Activated CD4-positive, alpha-beta T cell treated with anti-CD3 and anti-CD28 coated beads, Interleukin-2, amount 10 ng/mL, durations not matched to agents 7 days and 5 days (primary cell): ENCODE data around the gene OR6B1. TPM values are rescaled to one million over a fixed set of nuclear protein-coding genes. Genes with fewer than 3 reads are reported as not detected.

ENCODE experiments used
- CTCF ChIA-PET: fragments of 350-600 bp; sonication (Branson Sonifier 250); formaldehyde crosslinking; loops from one replicate; lab custom pipeline; 2021; ENCODE audit warnings: antibody characterized with exemption; lab: Charles Lee
- POLR2A ChIA-PET: fragments of 350-600 bp; sonication (Branson Sonifier 250); formaldehyde crosslinking; loops from one replicate; lab custom pipeline; 2021; ENCODE audit warnings: antibody characterized with exemption; lab: Charles Lee
- DNase-seq: peaks from one replicate; pipeline ENCODE4 v3.0.0-alpha.2; 2020
- H3K27ac Mint-ChIP-seq: one replicate; pipeline ENCODE4 v1.8.0; 2021; ENCODE audit warnings: mild to moderate bottlenecking, moderate library complexity, mixed read lengths
- H3K27me3 Mint-ChIP-seq: one replicate; pipeline ENCODE4 v1.8.0; 2021; ENCODE audit warnings: mixed read lengths
- H3K36me3 Mint-ChIP-seq: one replicate; pipeline ENCODE4 v1.8.0; 2021; ENCODE audit warnings: low read depth, mixed read lengths
- H3K4me1 Mint-ChIP-seq: one replicate; pipeline ENCODE4 v1.8.0; 2021; ENCODE audit warnings: mixed read lengths
- H3K4me3 Mint-ChIP-seq: one replicate; pipeline ENCODE4 v1.8.0; 2021; ENCODE audit warnings: mild to moderate bottlenecking, moderate library complexity, mixed read lengths
- H3K9me3 Mint-ChIP-seq: one replicate; pipeline ENCODE4 v1.8.0; 2021; ENCODE audit warnings: mixed read lengths
- total RNA-seq, 2 experiments: library from RNA; stranded (reverse); gene quantifications; one replicate each; pipeline ENCODE4 v1.2.3, GENCODE V29; 2021

Gene OR6B1
- not detected for total RNA-seq

GRCh38 chr7:144000020-144000419 is at the start of gene OR6B1:
OR6B1 (plus strand) TSS chr7:144000320; CDS start chr7:144003997, 3,677 bp downstream.
- Mint-ChIP-seq H3K36me3 (no peaks in the 10 kb centered on the region), H3K27ac (no peak within 1 kb of the TSS), H3K4me1 (no peaks in the 10 kb centered on the region), H3K9me3 (no peaks in the 10 kb centered on the region), H3K4me3 (no peak within 1 kb of the TSS), H3K27me3 (peaks cover 9% of the 10 kb centered on the region)
- POLR2A ChIA-PET: no interaction called here
- DNase-seq: no peak
- CTCF ChIA-PET: no interaction called here

GRCh38 chr7:143953421-143953820 is 46.7 kb upstream of the OR6B1 start:
- Mint-ChIP-seq H3K27ac (no peak overlapping the region), H3K4me3 (no peak overlapping the region), H3K9me3 (no peaks in the 10 kb centered on the region), H3K4me1 (no peaks in the 10 kb centered on the region), H3K27me3 (peaks cover 19% of the 10 kb centered on the region), H3K36me3 (no peaks in the 10 kb centered on the region)
- no peak for DNase-seq
- POLR2A ChIA-PET: no interaction called here
- CTCF ChIA-PET: no interaction called here

- Mint-ChIP-seq H3K36me3 (no peaks in the 10 kb centered on the region), H3K4me3 (no peak overlapping the region), H3K4me1 (no peaks in the 10 kb centered on the region), H3K27ac (no peak overlapping the region), H3K27me3 (peaks cover 14% of the 10 kb centered on the region), H3K9me3 (no peaks in the 10 kb centered on the region)
- DNase-seq: no peak
- POLR2A ChIA-PET: no interaction called here
- CTCF ChIA-PET: no interaction called here
These were observed 46.0 kb upstream of the OR6B1 start for GRCh38 chr7:143954135-143954534.

GRCh38 chr7:143954544-143954943 is 45.6 kb upstream of the OR6B1 start, which contains the start of gene OR2F1:
OR2F1 (plus strand) TSS chr7:143954844; CDS start chr7:143959971, 5,127 bp downstream.
- no peaks in the 10 kb centered on the region for H3K4me1 Mint-ChIP-seq
- H3K9me3 Mint-ChIP-seq: no peaks in the 10 kb centered on the region
- CTCF ChIA-PET: no interaction called here
- H3K27me3 Mint-ChIP-seq: peaks cover 12% of the 10 kb centered on the region
- no peak within 1 kb of the TSS for H3K4me3 Mint-ChIP-seq
- POLR2A ChIA-PET: no interaction called here
- no peak within 1 kb of the TSS for H3K27ac Mint-ChIP-seq
- no peak for DNase-seq
- H3K36me3 Mint-ChIP-seq: no peaks in the 10 kb centered on the region

GRCh38 chr7:143958781-143959180 is 41.3 kb upstream of the OR6B1 start:
- Mint-ChIP-seq H3K4me3 (no peak overlapping the region), H3K4me1 (no peaks in the 10 kb centered on the region), H3K27me3 (peaks cover 11% of the 10 kb centered on the region), H3K36me3 (no peaks in the 10 kb centered on the region), H3K27ac (no peak overlapping the region), H3K9me3 (no peaks in the 10 kb centered on the region)
- ChIA-PET CTCF (no interaction called here), POLR2A (no interaction called here)
- DNase-seq: no peak

GRCh38 chr7:143960813-143961610 is 39.1 kb upstream of the OR6B1 start:
- no peaks in the 10 kb centered on the region for H3K9me3 Mint-ChIP-seq
- no peaks in the 10 kb centered on the region for H3K36me3 Mint-ChIP-seq
- CTCF ChIA-PET: no interaction called here
- H3K27ac Mint-ChIP-seq: no peak overlapping the region
- H3K4me3 Mint-ChIP-seq: no peak overlapping the region
- POLR2A ChIA-PET: no interaction called here
- DNase-seq: no peak
- no peaks in the 10 kb centered on the region for H3K4me1 Mint-ChIP-seq
- peaks cover 13% of the 10 kb centered on the region for H3K27me3 Mint-ChIP-seq

- POLR2A ChIA-PET: no interaction called here
- Mint-ChIP-seq H3K27me3 (peaks cover 4% of the 10 kb centered on the region), H3K4me1 (no peaks in the 10 kb centered on the region), H3K36me3 (no peaks in the 10 kb centered on the region), H3K27ac (no peak overlapping the region), H3K4me3 (no peak overlapping the region), H3K9me3 (no peaks in the 10 kb centered on the region)
- CTCF ChIA-PET: no interaction called here
- DNase-seq: no peak
These were observed 34.8 kb upstream of the OR6B1 start for GRCh38 chr7:143965280-143965679.

- Mint-ChIP-seq H3K9me3 (no peaks in the 10 kb centered on the region), H3K27me3 (peaks cover 4% of the 10 kb centered on the region), H3K27ac (no peak overlapping the region), H3K4me1 (no peaks in the 10 kb centered on the region), H3K4me3 (no peak overlapping the region), H3K36me3 (no peaks in the 10 kb centered on the region)
- no peak for DNase-seq
- POLR2A ChIA-PET: no interaction called here
- CTCF ChIA-PET: no interaction called here
These were observed 32.7 kb upstream of the OR6B1 start for GRCh38 chr7:143967398-143967797.

- Mint-ChIP-seq H3K27ac (no peak overlapping the region), H3K36me3 (no peaks in the 10 kb centered on the region), H3K9me3 (no peaks in the 10 kb centered on the region), H3K27me3 (peaks cover 13% of the 10 kb centered on the region), H3K4me3 (no peak overlapping the region), H3K4me1 (no peaks in the 10 kb centered on the region)
- POLR2A ChIA-PET: no interaction called here
- CTCF ChIA-PET: no interaction called here
- DNase-seq: no peak
These were observed 26.2 kb upstream of the OR6B1 start for GRCh38 chr7:143973870-143974416.

- ChIA-PET CTCF (no interaction called here), POLR2A (no interaction called here)
- peaks cover 16% of the 10 kb centered on the region for H3K27me3 Mint-ChIP-seq
- H3K9me3 Mint-ChIP-seq: no peaks in the 10 kb centered on the region
- H3K36me3 Mint-ChIP-seq: no peaks in the 10 kb centered on the region
- no peak overlapping the region for H3K27ac Mint-ChIP-seq
- no peak overlapping the region for H3K4me3 Mint-ChIP-seq
- no peak for DNase-seq
- no peaks in the 10 kb centered on the region for H3K4me1 Mint-ChIP-seq
These were observed 25.7 kb upstream of the OR6B1 start for GRCh38 chr7:143974459-143974858.

GRCh38 chr7:143975617-143976016 is 24.5 kb upstream of the OR6B1 start:
- no peaks in the 10 kb centered on the region for H3K36me3 Mint-ChIP-seq
- ChIA-PET POLR2A (interaction anchor here (0.6 kb wide), 1 partner anchor 9 kb away, joined by 3 read pairs; no protein-coding TSS in a partner anchor), CTCF (no interaction called here)
- H3K27ac Mint-ChIP-seq: no peak overlapping the region
- peaks cover 20% of the 10 kb centered on the region for H3K27me3 Mint-ChIP-seq
- no peaks in the 10 kb centered on the region for H3K4me1 Mint-ChIP-seq
- no peak for DNase-seq
- no peaks in the 10 kb centered on the region for H3K9me3 Mint-ChIP-seq
- no peak overlapping the region for H3K4me3 Mint-ChIP-seq

- Mint-ChIP-seq H3K4me3 (no peak overlapping the region), H3K4me1 (no peaks in the 10 kb centered on the region), H3K27ac (no peak overlapping the region), H3K27me3 (peaks cover 18% of the 10 kb centered on the region), H3K36me3 (no peaks in the 10 kb centered on the region), H3K9me3 (no peaks in the 10 kb centered on the region)
- DNase-seq: no peak
- ChIA-PET POLR2A (no interaction called here), CTCF (no interaction called here)
These were observed 21.5 kb upstream of the OR6B1 start for GRCh38 chr7:143978585-143978984.

GRCh38 chr7:143979359-143979758 is 20.8 kb upstream of the OR6B1 start:
- POLR2A ChIA-PET: no interaction called here
- no peak for DNase-seq
- H3K4me1 Mint-ChIP-seq: no peaks in the 10 kb centered on the region
- no peaks in the 10 kb centered on the region for H3K36me3 Mint-ChIP-seq
- no peak overlapping the region for H3K4me3 Mint-ChIP-seq
- CTCF ChIA-PET: no interaction called here
- H3K9me3 Mint-ChIP-seq: no peaks in the 10 kb centered on the region
- H3K27ac Mint-ChIP-seq: no peak overlapping the region
- H3K27me3 Mint-ChIP-seq: peaks cover 18% of the 10 kb centered on the region
